HG03521 (cell line): Measurements from ENCODE around the gene SLC25A1.

Experiments
- ATAC-seq: cut with Tn5 transposase; IDR thresholded peaks from one replicate; pipeline ENCODE4 v1.9.1; 2021; ENCODE audit warnings: mild to moderate bottlenecking, moderate library complexity; ENCODE audit not compliant: unreplicated experiment

The SLC25A1 gene

DNA sequence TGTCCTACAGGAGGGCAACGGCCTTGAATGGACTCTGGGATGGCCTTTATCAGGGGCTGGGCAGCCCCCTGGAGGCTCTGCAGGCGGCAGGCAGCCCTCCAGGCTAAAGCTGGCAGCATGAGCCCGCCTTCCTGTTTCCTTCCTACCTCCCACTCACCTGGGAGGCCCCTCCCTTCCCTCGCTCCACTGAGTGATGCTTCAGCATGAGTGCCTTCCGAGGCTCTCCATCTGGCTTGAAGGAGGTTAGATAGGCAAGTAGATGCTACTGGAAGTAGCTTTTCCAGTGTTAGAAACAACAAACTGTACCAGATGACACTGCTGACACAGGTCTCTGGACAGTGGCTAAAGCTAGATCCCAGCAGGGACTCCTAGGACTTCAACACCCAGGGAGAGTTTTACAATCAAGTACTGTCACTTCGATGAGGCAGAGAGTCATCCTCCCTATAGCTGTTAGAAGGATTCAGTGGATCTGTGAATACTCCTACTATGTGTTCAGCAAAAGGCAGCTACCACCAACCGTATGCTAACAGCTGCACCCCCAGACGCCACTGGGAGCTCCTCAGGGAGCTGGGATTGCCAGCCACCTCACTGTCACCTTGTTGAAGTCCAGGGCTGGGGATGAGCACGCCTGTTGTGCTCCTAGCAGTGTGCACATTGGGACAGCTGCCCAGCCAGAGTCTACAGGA lies 4.1 kb upstream of the SLC25A1 start:
- no peak for ATAC-seq

DNA sequence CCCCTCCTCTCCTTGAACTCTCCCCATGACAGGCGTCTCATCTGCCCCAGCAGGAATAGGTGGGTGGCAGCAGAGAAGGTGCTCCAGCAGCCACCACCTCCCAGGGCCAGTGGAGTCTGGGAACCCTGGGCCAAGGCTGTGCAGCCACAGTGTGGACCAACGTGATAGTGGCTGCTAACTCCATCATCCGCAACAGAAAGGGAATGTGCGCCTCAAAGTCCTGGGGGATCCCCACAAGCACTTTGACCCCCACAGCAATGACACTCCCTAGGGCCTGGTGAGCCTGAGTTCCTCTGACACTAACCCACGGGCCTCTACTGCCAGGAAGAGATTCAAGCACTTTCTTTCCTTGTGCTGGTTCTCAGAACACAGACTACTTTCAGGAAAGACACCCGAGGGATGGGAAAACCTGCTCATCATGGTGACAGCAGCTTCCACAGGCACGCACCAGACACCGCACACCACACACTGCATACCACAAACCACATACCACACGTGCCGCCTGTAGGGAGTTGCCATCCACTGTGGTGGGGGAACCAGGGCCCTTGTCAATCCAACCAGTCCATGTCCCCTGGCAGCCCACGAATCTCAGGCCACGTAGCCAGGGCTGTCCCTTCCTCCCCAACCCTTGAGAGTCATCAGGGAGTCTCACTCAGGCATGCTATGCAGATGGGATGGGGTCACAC lies 3.4 kb upstream of the SLC25A1 start:
- ATAC-seq = no peak

DNA sequence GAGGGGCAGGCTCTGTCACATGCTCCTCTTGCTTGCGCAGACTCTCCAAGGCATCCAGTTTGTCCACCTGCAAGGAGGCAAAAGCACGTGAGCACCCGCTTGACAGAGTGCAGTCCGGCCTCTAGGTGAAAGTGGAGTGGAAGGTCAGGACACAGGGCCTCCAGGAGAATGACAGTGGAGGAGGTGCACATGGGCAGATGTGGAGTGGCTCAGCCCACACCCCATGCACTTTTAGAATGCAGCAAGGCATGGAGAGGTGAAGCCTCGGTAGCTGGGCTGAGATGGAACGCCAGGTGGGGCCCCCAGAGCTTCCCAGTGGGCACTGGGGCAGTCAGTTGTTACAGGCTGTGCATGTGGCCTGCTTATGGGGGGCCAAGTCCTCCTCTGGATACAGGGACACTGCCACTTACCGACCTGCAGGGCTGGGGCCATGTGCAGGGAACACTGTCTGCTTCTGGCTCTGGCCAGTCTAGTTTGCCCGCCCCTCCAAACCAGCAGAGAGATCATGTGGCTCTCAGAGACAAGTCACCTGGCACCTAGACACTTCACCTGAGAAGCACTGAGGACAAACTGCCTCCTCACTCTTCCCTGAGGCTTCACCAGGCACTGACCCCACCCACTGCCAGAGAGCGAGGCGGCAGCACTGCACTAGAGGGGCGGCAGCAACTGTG lies 2.3 kb upstream of the SLC25A1 start:
- no peak for ATAC-seq

DNA sequence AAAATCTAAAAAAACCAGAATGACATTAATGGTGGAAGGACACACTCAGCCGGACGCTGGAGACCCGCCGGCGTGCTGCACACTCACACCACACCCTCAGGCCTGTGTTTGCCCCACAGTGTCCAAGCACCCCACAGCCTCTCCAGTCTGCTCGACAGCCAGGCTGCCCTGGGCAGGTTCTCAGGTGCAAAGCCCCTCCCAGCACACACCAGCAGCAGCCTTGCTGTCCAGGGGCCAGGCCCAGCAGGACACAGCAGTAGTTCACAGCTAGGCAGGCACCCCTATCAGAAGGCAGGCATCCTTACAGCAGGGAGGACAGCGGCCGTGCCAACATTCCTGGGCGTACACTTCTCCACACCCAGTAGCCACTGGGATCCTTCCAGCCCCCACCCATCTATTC lies 1.7 kb upstream of the SLC25A1 start:
- no peak for ATAC-seq

DNA sequence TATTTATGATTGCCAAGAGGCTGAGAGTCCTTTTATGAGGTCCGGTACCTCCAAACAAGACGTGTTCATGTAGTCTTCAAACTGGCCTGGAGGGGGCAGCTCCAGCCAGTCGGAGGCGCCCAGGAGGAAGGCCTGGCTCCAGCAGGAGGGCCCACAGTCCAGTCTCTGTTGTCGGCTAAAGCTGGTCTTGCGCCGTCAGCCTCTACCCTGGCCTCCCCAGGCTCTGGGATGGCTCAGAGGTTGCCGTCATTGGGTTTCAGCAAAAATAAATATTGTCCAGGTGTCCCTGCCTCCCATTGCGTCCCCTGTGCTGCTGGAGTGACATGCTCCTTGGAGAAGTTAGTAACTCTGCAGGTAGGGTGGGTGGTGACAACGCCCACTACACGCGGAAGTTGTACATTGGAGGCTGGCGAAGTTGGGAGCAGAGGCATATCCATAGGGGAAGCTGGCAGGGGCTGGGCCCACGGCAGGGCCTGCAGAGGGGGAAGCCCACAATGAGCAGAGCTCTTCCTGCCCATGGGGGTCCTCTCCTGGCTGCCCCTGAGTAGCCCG lies 1.0 kb upstream of the SLC25A1 start:
- no peak for ATAC-seq

DNA sequence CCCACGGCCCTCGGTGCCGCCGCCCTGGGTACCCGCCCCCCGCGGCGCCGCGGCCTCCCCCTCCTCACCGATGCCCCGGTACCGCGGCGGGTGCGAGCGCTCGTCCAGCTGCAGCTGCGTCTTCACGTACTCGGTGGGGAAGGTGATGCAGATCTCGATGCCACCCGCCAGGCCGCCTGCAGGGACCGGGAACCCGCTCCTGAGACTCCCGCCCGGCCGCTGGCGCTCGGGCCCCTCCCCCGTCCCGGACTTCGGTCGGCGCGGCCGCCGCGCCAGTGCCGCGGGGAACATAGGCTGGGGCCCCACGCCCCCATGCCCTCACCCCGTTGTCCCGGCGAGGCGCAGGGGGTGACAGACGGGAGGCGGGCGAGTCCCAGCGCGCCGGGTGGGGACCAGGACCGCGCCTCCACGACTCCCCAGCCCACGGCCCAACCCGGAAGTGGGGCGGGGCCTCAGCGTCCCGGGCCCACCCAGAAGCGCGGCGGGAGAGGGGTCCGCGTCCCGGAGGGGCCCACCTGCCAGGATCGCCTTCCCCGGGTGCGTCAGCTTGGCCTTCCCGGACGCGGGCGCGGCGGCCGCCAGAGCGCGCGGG lies 375 bp downstream of the SLC25A1 start:
- ATAC-seq = peak; percentile 37

DNA sequence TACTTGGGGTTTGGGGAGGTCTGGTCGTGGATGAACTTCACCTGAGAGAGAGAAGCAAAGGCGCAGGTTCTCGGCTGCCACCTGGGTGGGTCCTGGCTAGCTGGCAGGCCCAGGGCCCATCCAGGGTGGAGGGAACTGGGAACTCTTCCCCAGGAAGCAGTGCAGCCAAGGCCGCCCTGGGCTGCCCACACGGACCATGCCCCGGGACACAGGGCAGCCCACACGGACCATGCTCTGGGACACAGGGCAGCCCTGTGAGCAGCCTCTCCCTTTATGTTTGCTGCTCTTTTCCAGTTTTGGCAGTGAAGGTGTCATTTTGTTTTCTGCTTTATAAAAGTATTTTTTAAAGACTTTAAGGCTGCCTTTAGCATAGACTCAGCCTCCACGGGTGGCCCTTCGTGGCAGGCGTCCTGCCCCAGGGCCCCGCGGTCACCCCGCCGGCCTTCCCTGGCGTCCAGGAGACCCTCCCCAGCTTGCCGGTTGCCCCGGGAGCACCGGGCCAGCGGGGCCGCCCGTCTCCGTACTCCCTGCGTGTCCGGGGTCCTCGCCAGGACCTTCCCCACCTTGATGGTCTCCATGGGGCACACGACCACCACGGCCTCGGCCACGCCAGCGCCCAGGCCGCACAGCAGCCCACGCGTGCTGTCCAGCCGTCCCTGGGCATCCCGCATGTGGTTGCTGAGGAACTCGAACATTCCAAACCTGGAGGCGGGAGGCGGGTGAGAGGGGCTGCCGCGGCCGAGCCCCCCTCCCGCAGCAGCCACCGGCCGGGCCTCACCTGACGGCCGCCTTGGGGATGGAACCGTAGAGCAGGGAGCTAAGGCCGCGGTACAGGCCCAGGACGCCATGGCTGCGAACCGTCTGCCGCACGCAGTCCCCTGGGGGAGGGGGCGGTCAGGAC lies 1.1 kb downstream of the SLC25A1 start:
- ATAC-seq = no peak

DNA sequence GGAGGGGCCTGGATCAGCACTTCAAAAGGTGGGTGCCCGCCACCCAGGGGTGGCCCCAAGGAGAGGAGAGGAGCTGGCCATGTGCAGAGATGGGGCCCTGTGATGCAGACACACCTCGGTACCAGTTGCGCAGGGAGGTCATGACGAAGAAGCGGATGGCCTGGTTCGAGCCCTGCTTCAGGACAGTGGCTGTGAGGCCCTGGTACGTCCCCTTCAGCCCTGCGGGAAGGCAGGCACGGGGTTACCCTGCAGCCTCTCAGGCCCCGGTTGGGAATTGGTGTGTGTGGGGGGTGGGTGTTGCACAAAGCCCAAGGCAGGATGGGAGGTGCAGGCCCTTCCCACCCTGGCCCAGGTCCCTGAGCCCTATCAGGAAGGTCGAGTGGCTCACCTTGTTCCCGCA lies 1.8 kb downstream of the SLC25A1 start:
- no peak for ATAC-seq

DNA sequence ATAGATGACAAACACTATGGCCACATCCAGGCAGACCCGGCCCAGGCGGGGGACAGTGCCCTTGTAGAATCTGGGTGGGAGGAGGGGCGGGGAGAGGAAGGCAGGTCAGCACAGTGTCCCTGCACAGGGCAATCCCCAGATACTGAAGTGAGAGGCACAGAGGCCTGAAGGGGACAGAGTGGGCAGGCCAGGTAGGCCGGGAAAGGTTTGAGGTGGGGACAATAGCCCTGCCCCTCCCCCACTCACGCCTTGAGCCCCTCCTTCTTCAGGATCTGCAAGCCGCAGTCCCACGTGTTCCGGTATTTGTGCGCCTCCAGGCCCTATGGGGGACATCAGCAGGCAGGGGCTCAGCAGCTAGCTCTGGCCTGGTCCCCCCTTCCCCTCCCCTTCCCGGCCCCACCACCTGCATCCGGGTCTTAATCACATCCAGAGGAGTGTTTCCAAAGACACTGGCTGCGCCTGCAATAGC lies 2.3 kb downstream of the SLC25A1 start:
- no peak for ATAC-seq

DNA sequence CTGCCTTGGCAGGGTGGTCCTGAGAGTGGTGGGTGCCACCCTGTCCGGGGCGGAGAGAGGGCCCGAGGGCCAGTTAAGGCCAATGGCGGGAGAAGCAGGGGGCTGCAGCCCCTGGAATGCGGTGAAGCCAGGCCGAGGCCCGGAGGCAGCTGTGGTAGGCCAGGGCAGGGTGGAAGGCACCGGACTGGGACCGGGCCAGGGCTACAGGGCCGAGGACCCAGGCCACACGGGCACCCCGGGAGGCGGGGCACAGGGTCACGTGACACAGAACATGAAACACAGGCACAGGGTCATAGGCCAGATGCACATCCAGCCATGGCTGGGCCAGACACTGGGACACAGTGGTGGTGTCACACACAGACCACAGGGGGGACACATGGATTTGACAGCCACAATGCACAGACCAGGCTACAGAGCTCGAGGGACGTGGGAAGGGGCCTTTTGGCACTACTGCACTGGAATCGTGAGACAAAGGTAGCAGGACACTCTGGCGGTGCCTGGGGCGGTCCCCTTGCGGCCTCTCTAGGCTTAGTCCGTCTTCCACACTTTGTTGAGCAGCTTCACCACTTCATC lies 2.8 kb downstream of the SLC25A1 start:
- no peak for ATAC-seq

DNA sequence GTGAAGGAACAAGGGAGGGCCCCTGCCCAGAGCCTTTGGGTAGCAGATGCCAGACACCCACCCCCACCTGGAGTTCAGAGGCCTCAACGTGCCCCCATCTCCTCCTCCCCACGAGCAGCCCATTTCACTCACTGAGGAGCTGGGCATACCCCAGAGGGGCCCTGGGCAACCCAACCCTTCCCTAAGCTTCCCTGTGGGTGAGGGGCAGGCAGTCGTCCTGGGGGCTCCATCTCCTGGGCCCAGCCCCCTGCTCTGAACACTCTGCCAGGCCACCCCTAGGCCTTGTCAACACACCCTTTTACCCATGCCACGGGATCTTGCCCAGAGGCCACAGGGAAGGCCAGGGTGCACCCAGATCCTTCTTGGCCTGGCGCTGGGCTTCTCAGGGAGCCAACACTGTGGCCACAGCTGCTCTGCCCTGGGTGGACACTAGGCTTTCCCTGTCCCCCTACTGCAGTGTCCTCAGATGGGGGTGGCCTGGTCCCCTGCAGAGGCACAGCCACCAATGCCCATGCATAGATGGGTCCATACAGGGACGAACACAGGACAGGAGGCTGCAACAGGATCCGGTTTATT lies 3.4 kb downstream of the SLC25A1 start:
- ATAC-seq = no peak

DNA sequence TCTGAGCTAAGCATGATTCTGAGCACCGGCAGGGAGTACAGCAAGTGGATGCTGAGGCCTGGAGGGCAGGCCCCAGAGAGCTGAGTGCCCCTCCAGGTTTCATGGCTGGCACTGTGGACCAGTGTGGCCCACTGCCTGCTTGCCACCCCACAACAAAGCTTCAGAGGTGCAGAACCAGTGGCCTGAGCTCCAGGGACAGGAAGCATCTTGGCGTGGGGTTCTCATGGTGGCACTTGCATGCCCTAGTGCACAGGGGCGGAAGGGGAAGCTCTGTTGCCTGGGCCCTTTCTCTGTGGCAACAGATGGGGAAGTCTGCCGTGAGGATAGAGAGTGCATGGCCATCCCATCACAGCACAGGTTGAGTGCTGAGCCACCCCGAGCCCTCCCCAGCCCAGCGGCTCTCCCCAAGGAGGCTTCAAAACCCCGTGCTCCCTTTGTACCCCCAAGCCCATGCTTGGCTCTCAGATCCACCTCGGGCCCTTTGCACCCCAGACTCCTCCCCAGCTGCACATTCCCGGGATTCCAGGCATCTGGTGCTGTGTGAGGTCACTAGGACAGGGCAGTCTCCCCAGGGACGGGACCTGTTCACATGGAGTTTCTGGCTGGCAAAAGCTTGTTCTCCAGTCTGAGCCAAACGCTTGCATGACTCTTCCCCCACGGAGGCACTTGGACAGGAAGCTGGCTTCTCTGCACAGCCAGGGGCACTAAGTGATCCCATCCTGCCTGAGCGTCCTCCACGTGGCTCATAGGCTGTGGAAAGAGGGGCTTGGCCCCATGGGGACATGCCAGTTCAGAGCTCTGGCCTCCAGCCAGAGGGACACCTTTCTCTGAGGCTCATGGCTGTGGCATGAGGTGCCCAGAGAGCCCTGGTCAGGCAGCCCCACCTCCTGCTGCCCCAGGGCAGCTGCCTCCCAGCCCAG lies 4.2 kb downstream of the SLC25A1 start:
- no peak for ATAC-seq

DNA sequence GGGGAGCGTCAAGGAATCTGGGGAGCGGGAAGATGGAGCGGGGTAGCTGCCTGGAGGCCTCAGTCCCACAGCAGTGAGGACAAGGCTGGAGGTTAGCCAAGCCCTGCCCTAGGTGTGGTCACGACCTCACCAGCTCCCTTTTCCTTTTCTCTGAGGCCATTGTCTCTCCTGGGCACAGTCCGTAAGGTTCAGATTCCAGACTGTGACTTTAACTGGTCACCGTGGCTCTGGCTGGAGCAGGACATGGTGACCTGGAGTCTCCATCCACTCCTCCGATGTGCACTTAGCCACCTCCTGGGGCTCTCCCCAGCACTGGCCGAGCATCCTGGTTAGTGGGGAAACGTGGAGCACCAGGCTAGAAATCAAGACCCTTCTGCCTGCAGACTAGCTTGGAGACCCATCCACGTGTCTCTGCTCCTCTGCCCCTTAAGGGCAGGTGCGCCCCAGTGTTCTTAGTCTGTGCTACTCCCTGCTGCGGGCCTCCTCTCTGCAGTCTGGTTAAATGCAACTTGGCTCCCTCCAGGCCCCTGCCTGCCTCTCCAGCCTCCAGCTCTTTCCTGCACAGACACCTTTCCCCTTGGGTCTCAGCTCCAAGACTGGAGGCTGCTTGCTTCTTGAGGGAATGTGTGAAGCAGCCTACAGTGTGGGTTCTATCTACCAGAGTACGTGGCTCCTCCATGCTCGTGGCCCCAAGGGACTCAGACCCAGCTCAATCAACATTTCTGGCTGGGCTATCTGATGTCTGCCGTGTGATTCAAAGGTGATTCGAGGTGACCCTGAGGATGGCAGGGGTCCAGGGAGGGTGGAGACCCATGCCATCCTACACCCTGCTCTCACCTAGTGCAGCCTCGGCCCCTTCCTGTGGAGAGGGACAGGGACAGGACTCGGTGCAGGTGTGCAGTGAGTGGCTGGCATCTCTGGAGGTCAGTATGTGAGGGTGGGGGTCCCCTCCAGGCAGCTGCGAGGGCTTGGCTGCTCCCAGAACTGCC lies 5.2 kb downstream of the SLC25A1 start:
- no peak for ATAC-seq

DNA sequence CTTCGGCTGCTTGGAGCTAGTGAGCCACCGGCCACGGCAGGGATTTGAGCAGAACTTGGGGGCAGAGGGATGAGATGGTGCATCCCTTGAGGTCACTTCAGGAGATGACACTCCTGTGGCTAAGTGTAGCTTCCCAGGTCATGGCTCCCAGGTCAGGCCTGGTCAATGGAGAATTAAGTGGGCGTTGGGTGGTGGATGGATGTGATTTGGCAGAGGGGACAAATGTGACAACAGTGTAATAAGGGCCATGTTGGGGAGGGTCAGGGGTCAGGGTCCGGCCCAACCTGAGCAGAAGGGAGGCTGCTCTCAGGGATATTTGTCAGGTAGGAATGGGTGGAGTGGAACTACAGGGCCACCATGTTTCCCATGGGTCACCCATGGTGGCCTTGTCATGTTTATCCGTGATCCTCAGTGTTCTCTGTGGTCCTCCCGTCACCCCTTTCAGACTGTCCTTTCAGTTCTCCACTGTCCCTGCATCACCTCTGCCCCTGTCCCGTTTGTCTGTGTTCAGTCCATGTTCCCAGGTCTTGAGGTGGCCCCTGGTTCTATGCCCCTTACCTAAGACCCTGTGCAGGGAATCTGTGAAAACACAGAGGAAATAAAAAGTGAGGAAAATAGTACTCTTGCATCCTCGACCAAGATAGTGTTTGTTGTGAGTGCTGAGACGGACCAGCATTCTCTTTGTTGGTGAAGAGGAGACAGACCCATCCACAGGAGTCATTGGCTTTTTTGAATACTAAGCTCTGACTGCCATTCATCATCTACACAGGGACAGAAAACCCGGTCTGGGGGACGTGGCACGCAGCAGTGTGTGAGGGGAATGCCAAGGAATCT lies 6.1 kb downstream of the SLC25A1 start:
- ATAC-seq = no peak

DNA sequence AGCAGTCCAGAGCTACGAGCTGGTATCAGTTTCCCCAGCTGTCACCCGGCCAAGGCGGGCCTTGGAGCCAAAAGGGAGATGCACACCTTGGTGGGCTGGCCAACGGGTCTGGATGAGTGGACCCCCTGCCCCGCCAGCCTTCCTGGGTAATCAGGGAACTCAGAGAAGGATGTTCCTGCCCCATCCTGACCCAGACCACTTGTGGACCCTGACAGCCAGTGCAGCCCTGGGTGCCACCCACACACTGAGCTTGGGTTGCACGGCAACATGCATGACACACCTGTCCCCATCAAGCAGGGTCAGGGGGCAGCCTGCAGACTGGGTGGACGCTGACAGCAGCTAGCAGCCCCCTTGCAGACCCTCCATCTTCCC lies 8.6 kb downstream of the SLC25A1 start:
- no peak for ATAC-seq
